ENCODE data around the gene TNNT1. TPM values are rescaled to one million over a fixed set of nuclear protein-coding genes. Genes with fewer than 3 reads are reported as not detected.

TNNT1 gene
- total RNA-seq, 2 experiments from 2014 or later, result not detected

- H3K27ac Mint-ChIP-seq, result no peak overlapping the region
- no peak for ATAC-seq (ENCODE audit: low read depth)
- no peaks in the 10 kb centered on the region for H3K27me3 Mint-ChIP-seq
- H3K4me3 Mint-ChIP-seq, result no peak overlapping the region
- DNase-seq, result no peak
- POLR2A ChIA-PET, result interaction anchor here (0.7 kb wide), 1 partner anchor 1041 kb away, joined by 6 read pairs; no protein-coding TSS in a partner anchor
- H3K36me3 Mint-ChIP-seq, result peaks cover 42% of the 10 kb centered on the region
- no peaks in the 10 kb centered on the region for H3K9me3 Mint-ChIP-seq
- H3K4me1 Mint-ChIP-seq, result peaks cover 5% of the 10 kb centered on the region
These were observed 43.8 kb downstream of the TNNT1 start for GRCh38 chr19:55105237-55105636.

- H3K36me3 Mint-ChIP-seq, result peaks cover 31% of the 10 kb centered on the region
- peaks cover 5% of the 10 kb centered on the region for H3K4me1 Mint-ChIP-seq
- DNase-seq (no peak), ATAC-seq (ENCODE audit: low read depth) (no peak)
- no peaks in the 10 kb centered on the region for H3K9me3 Mint-ChIP-seq
- no peak overlapping the region for H3K27ac Mint-ChIP-seq
- POLR2A ChIA-PET, result no interaction called here
- H3K27me3 Mint-ChIP-seq, result no peaks in the 10 kb centered on the region
- no peak overlapping the region for H3K4me3 Mint-ChIP-seq
These were observed 45.8 kb downstream of the TNNT1 start for GRCh38 chr19:55103190-55103589.

- no peak for ATAC-seq (ENCODE audit: low read depth)
- no peak overlapping the region for H3K4me3 Mint-ChIP-seq
- POLR2A ChIA-PET, result no interaction called here
- DNase-seq, result no peak
- H3K36me3 Mint-ChIP-seq, result peaks cover 23% of the 10 kb centered on the region
- H3K4me1 Mint-ChIP-seq, result peaks cover 5% of the 10 kb centered on the region
- H3K27me3 Mint-ChIP-seq, result no peaks in the 10 kb centered on the region
- H3K27ac Mint-ChIP-seq, result no peak overlapping the region
- no peaks in the 10 kb centered on the region for H3K9me3 Mint-ChIP-seq
These were observed 47.7 kb downstream of the TNNT1 start for GRCh38 chr19:55101261-55101660.

GRCh38 chr19:55099557-55100506 is 49.2 kb downstream of the TNNT1 start:
- Mint-ChIP-seq H3K36me3 (peaks cover 19% of the 10 kb centered on the region), H3K9me3 (no peaks in the 10 kb centered on the region), H3K27me3 (no peaks in the 10 kb centered on the region), H3K4me1 (peaks cover 2% of the 10 kb centered on the region), H3K27ac (no peak overlapping the region), H3K4me3 (no peak overlapping the region)
- ATAC-seq (ENCODE audit: low read depth), result no peak
- POLR2A ChIA-PET, result no interaction called here
- no peak for DNase-seq

- ATAC-seq (ENCODE audit: low read depth) (no peak), DNase-seq (no peak)
- POLR2A ChIA-PET, result no interaction called here
- Mint-ChIP-seq H3K9me3 (no peaks in the 10 kb centered on the region), H3K27me3 (no peaks in the 10 kb centered on the region), H3K4me1 (peaks cover 2% of the 10 kb centered on the region), H3K4me3 (no peak overlapping the region), H3K27ac (no peak overlapping the region), H3K36me3 (peaks cover 22% of the 10 kb centered on the region)
These were observed 50.1 kb downstream of the TNNT1 start for GRCh38 chr19:55098716-55099556.

- ATAC-seq (ENCODE audit: low read depth) (no peak), DNase-seq (no peak)
- H3K27ac Mint-ChIP-seq, result no peak overlapping the region
- peaks cover 18% of the 10 kb centered on the region for H3K36me3 Mint-ChIP-seq
- no peaks in the 10 kb centered on the region for H3K27me3 Mint-ChIP-seq
- no peak overlapping the region for H3K4me3 Mint-ChIP-seq
- peaks cover 2% of the 10 kb centered on the region for H3K4me1 Mint-ChIP-seq
- POLR2A ChIA-PET, result no interaction called here
- H3K9me3 Mint-ChIP-seq, result no peaks in the 10 kb centered on the region
These were observed 50.9 kb downstream of the TNNT1 start for GRCh38 chr19:55097864-55098715.

GRCh38 chr19:55096061-55096701 is 52.8 kb downstream of the TNNT1 start:
- DNase-seq (no peak), ATAC-seq (ENCODE audit: low read depth) (no peak)
- H3K9me3 Mint-ChIP-seq, result no peaks in the 10 kb centered on the region
- H3K36me3 Mint-ChIP-seq, result peaks cover 5% of the 10 kb centered on the region
- no peaks in the 10 kb centered on the region for H3K4me1 Mint-ChIP-seq
- H3K27me3 Mint-ChIP-seq, result no peaks in the 10 kb centered on the region
- H3K27ac Mint-ChIP-seq, result no peak overlapping the region
- POLR2A ChIA-PET, result no interaction called here
- H3K4me3 Mint-ChIP-seq, result no peak overlapping the region

GRCh38 chr19:55095260-55096060 is 53.5 kb downstream of the TNNT1 start:
- H3K27ac Mint-ChIP-seq, result no peak overlapping the region
- H3K4me1 Mint-ChIP-seq, result no peaks in the 10 kb centered on the region
- H3K4me3 Mint-ChIP-seq, result no peak overlapping the region
- peaks cover 5% of the 10 kb centered on the region for H3K36me3 Mint-ChIP-seq
- ATAC-seq (ENCODE audit: low read depth) (no peak), DNase-seq (no peak)
- H3K9me3 Mint-ChIP-seq, result no peaks in the 10 kb centered on the region
- POLR2A ChIA-PET, result no interaction called here
- H3K27me3 Mint-ChIP-seq, result no peaks in the 10 kb centered on the region

GRCh38 chr19:55094456-55095259 is 54.3 kb downstream of the TNNT1 start:
- Mint-ChIP-seq H3K27me3 (no peaks in the 10 kb centered on the region), H3K4me1 (peaks cover 2% of the 10 kb centered on the region)

GRCh38 chr19:55092423-55093318 is 56.3 kb downstream of the TNNT1 start:
- DNase-seq (no peak), ATAC-seq (ENCODE audit: low read depth) (no peak)
- Mint-ChIP-seq H3K27me3 (peaks cover 12% of the 10 kb centered on the region), H3K36me3 (peaks cover 12% of the 10 kb centered on the region), H3K4me1 (peaks cover 15% of the 10 kb centered on the region), H3K9me3 (no peaks in the 10 kb centered on the region), H3K27ac (no peak overlapping the region), H3K4me3 (no peak overlapping the region)
- POLR2A ChIA-PET, result no interaction called here

More at GRCh38 chr19:55094456-55095259, 54.3 kb downstream of the TNNT1 start:
- H3K9me3 Mint-ChIP-seq, result no peaks in the 10 kb centered on the region
- POLR2A ChIA-PET, result no interaction called here
- no peak for DNase-seq
- no peak overlapping the region for H3K4me3 Mint-ChIP-seq
- ATAC-seq (ENCODE audit: low read depth), result no peak
- H3K36me3 Mint-ChIP-seq, result peaks cover 5% of the 10 kb centered on the region
- no peak overlapping the region for H3K27ac Mint-ChIP-seq

GRCh38 chr19:55091955-55092354 is 57.1 kb downstream of the TNNT1 start:
- POLR2A ChIA-PET, result no interaction called here
- H3K36me3 Mint-ChIP-seq, result peaks cover 11% of the 10 kb centered on the region

More at GRCh38 chr19:55091955-55092354, 57.1 kb downstream of the TNNT1 start:
- Mint-ChIP-seq H3K4me1 (peaks cover 20% of the 10 kb centered on the region), H3K9me3 (no peaks in the 10 kb centered on the region), H3K27me3 (peaks cover 18% of the 10 kb centered on the region), H3K4me3 (no peak overlapping the region), H3K27ac (no peak overlapping the region)
- ATAC-seq (ENCODE audit: low read depth) (no peak), DNase-seq (no peak)
